WTC11 (cell line): Measurements from ENCODE around the gene MEF2D. TPM values are rescaled to one million over a fixed set of nuclear protein-coding genes. Genes with fewer than 3 reads are reported as not detected.

Source experiments
- ATAC-seq: fragments of 200-7000 bp; cut with Tn5 transposase; 2 replicates; pipeline ENCODE4 v1.10.0; 2021; ENCODE audit warnings: mild to moderate bottlenecking, moderate library complexity
- CTCF ChIA-PET: fragments of 300-600 bp; sonication (Branson Sonifier 250); formaldehyde crosslinking; loops from one replicate; lab custom pipeline; 2021; ENCODE audit warnings: antibody characterized with exemption; lab: Charles Lee
- POLR2A ChIA-PET: fragments of 350-600 bp; sonication (Branson Sonifier 250); formaldehyde crosslinking; loops from one replicate; lab custom pipeline; 2021; ENCODE audit warnings: antibody characterized with exemption; lab: Charles Lee
- DNase-seq: peaks from one replicate; pipeline ENCODE4 v3.0.0; 2021; ENCODE audit warnings: low spot score
- H3K27ac Mint-ChIP-seq: 2 replicates; pipeline ENCODE4 v1.8.0; 2021; ENCODE audit warnings: mixed read lengths
- H3K27me3 Mint-ChIP-seq: 2 replicates; pipeline ENCODE4 v1.8.0; 2021; ENCODE audit warnings: low read depth, mild to moderate bottlenecking, moderate library complexity, mixed read lengths
- H3K36me3 Mint-ChIP-seq: 2 replicates; pipeline ENCODE4 v1.8.0; 2021; ENCODE audit warnings: mixed read lengths
- H3K4me1 Mint-ChIP-seq: 2 replicates; pipeline ENCODE4 v1.8.0; 2022; ENCODE audit warnings: mixed read lengths
- H3K4me3 Mint-ChIP-seq: 2 replicates; pipeline ENCODE4 v1.8.0; 2021; ENCODE audit warnings: mild to moderate bottlenecking, moderate library complexity, mixed read lengths
- H3K9me3 Mint-ChIP-seq: 2 replicates; pipeline ENCODE4 v1.8.0; 2021; ENCODE audit warnings: mixed read lengths
- CREM ChIP-seq: sonication (generic); formaldehyde crosslinking; IDR thresholded peaks from 2 replicates; pipeline ENCODE4 v1.8.1; 2022; ENCODE audit warnings: mild to moderate bottlenecking, missing genetic modification reagents, moderate library complexity
- EMX1 ChIP-seq: fragments of 250-450 bp; sonication (Bioruptor Pico); IDR thresholded peaks from 2 replicates; pipeline ENCODE4 v1.8.0; 2021; ENCODE audit warnings: mild to moderate bottlenecking
- FOXJ3 ChIP-seq: sonication (generic); formaldehyde crosslinking; IDR thresholded peaks from 2 replicates; pipeline ENCODE4 v1.9.0; 2021; ENCODE audit warnings: missing genetic modification reagents, mild to moderate bottlenecking, borderline replicate concordance
- GTF2I ChIP-seq: fragments of 250-450 bp; sonication (Bioruptor Pico); conservative IDR thresholded peaks from 2 replicates; pipeline ENCODE4 v1.4.0; 2021; ENCODE audit warnings: mild to moderate bottlenecking
- JAZF1 ChIP-seq: fragments of 250-450 bp; sonication (Bioruptor Pico); IDR thresholded peaks from 2 replicates; pipeline ENCODE4 v1.9.0; 2021; ENCODE audit warnings: moderate library complexity, mild to moderate bottlenecking, inconsistent platforms
- OVOL2 ChIP-seq: fragments of 250-450 bp; sonication (Bioruptor Pico); IDR thresholded peaks from 2 replicates; pipeline ENCODE4 v1.9.0; 2021; ENCODE audit warnings: mild to moderate bottlenecking, borderline replicate concordance
- ZNF138 ChIP-seq: sonication (generic); formaldehyde crosslinking; conservative IDR thresholded peaks from 2 replicates; pipeline ENCODE4 v1.8.1; 2022; ENCODE audit warnings: mild to moderate bottlenecking, moderate library complexity, missing genetic modification reagents
- ZNF671 ChIP-seq: fragments of 250-450 bp; sonication (Bioruptor Pico); IDR thresholded peaks from 2 replicates; pipeline ENCODE4 v1.8.0; 2021; ENCODE audit warnings: mild to moderate bottlenecking
- total RNA-seq: library from RNA; stranded (reverse); gene quantifications from 3 replicates; pipeline ENCODE4 v1.2.3, GENCODE V29; 2021
- TF ChIP-seq, protein P1 (sequence below): sonication (generic); formaldehyde crosslinking; IDR thresholded peaks from 2 replicates; pipeline ENCODE4 v1.8.1; 2023; ENCODE audit warnings: mild to moderate bottlenecking, missing genetic modification reagents
- TF ChIP-seq, protein P2 (sequence below): fragments of 250-450 bp; sonication (Bioruptor Pico); IDR thresholded peaks from 2 replicates; pipeline ENCODE4 v1.9.0; 2021; ENCODE audit warnings: mild to moderate bottlenecking, borderline replicate concordance
- TF ChIP-seq, protein P3 (sequence below): sonication (generic); formaldehyde crosslinking; IDR thresholded peaks from 2 replicates; pipeline ENCODE4 v1.8.0; 2022; ENCODE audit warnings: mild to moderate bottlenecking, missing genetic modification reagents
- TF ChIP-seq, protein P4 (sequence below): sonication (generic); formaldehyde crosslinking; IDR thresholded peaks from 2 replicates; pipeline ENCODE4 v1.8.0; 2023; ENCODE audit warnings: mild to moderate bottlenecking, missing genetic modification reagents

The MEF2D gene
- total RNA-seq, 1 experiment from 2014 or later = 24.1 TPM

DNA sequence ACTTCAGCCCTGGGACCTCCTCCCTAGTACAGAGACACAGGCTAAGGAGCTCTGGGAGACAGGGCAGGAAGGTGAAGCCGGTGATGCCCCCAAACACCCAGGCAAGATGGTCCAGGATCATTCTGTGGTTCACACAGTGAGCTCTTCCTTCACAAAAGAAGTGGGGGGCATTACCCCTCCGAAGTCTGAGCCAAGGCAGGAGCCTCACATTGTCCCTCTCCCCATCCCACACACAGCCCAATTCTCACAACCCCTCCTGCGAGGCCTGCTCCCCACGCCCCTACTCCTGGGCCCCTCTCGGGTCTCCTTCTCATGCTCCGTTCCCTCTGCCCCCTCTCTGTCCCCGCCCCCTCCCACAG is 10.7 kb downstream of the MEF2D start (continued):
- TF ChIP-seq, protein P1, sequence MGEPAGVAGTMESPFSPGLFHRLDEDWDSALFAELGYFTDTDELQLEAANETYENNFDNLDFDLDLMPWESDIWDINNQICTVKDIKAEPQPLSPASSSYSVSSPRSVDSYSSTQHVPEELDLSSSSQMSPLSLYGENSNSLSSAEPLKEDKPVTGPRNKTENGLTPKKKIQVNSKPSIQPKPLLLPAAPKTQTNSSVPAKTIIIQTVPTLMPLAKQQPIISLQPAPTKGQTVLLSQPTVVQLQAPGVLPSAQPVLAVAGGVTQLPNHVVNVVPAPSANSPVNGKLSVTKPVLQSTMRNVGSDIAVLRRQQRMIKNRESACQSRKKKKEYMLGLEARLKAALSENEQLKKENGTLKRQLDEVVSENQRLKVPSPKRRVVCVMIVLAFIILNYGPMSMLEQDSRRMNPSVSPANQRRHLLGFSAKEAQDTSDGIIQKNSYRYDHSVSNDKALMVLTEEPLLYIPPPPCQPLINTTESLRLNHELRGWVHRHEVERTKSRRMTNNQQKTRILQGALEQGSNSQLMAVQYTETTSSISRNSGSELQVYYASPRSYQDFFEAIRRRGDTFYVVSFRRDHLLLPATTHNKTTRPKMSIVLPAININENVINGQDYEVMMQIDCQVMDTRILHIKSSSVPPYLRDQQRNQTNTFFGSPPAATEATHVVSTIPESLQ (CRISPR knock-in tag) = no peak
- TF ChIP-seq ZNF138 (no peak), EMX1 (CRISPR knock-in tag) (no peak), GTF2I (CRISPR knock-in tag) (no peak), FOXJ3 (CRISPR knock-in tag) (no peak), CREM (CRISPR knock-in tag) (no peak), OVOL2 (no peak), ZNF671 (CRISPR knock-in tag) (no peak), JAZF1 (CRISPR knock-in tag) (no peak)
- TF ChIP-seq, protein P2, sequence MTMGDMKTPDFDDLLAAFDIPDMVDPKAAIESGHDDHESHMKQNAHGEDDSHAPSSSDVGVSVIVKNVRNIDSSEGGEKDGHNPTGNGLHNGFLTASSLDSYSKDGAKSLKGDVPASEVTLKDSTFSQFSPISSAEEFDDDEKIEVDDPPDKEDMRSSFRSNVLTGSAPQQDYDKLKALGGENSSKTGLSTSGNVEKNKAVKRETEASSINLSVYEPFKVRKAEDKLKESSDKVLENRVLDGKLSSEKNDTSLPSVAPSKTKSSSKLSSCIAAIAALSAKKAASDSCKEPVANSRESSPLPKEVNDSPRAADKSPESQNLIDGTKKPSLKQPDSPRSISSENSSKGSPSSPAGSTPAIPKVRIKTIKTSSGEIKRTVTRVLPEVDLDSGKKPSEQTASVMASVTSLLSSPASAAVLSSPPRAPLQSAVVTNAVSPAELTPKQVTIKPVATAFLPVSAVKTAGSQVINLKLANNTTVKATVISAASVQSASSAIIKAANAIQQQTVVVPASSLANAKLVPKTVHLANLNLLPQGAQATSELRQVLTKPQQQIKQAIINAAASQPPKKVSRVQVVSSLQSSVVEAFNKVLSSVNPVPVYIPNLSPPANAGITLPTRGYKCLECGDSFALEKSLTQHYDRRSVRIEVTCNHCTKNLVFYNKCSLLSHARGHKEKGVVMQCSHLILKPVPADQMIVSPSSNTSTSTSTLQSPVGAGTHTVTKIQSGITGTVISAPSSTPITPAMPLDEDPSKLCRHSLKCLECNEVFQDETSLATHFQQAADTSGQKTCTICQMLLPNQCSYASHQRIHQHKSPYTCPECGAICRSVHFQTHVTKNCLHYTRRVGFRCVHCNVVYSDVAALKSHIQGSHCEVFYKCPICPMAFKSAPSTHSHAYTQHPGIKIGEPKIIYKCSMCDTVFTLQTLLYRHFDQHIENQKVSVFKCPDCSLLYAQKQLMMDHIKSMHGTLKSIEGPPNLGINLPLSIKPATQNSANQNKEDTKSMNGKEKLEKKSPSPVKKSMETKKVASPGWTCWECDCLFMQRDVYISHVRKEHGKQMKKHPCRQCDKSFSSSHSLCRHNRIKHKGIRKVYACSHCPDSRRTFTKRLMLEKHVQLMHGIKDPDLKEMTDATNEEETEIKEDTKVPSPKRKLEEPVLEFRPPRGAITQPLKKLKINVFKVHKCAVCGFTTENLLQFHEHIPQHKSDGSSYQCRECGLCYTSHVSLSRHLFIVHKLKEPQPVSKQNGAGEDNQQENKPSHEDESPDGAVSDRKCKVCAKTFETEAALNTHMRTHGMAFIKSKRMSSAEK (CRISPR knock-in tag) = no peak
- TF ChIP-seq, protein P3, sequence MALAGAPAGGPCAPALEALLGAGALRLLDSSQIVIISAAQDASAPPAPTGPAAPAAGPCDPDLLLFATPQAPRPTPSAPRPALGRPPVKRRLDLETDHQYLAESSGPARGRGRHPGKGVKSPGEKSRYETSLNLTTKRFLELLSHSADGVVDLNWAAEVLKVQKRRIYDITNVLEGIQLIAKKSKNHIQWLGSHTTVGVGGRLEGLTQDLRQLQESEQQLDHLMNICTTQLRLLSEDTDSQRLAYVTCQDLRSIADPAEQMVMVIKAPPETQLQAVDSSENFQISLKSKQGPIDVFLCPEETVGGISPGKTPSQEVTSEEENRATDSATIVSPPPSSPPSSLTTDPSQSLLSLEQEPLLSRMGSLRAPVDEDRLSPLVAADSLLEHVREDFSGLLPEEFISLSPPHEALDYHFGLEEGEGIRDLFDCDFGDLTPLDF (CRISPR knock-in tag) = no peak

DNA sequence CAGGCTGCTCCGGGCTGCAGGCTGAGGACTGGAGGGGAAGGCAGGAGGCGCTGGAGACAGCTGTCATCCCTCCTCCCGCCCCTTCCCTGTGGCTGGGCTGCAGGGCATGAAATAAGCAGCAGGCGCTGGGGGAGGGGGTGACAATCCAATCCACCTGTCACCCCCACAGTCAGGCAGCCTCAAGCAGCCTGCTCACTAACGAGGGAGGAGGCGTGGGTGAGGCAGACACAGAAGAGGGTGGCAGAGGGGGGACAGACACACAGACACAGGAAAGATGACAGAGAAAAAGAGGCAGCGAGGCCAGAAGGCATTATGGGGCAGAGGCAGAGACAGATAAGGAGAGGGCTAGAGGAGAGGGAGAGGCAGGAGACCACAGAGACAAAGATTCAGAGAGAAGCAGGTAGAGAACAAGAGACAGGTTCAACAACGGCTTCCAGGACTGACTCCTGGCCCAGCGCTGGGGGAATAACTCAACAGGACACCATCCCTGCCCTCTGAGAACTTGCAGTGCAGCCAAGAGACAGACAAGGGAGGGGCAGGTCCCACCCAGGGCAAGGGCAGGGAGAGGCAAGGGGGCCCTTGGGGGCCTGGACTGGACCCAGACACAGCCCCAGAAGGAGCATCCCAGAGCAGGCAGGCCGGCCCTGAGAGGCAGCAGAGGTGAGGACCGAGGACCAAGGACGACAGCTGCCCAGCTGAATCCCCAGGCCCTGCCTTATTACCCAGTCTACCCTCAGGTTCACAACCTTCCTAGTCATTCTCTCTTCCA is 11.2 kb downstream of the MEF2D start:
- ChIA-PET POLR2A (interaction anchor here (0.9 to 3.2 kb wide), 5 partner anchors 9 to 24 kb away, joined by 3 to 29 read pairs (median 11); partner anchors contain the start of gene MEF2D), CTCF (interaction anchor here (0.7 to 6.0 kb wide), 22 partner anchors 9 to 1211 kb away, joined by 3 to 145 read pairs (median 4); partner anchors contain the start of gene MEF2D)
- Mint-ChIP-seq H3K4me3 (peak overlapping the region; percentile 54), H3K4me1 (peaks cover 60% of the 10 kb centered on the region), H3K36me3 (no peaks in the 10 kb centered on the region), H3K9me3 (no peaks in the 10 kb centered on the region), H3K27me3 (no peaks in the 10 kb centered on the region), H3K27ac (peak overlapping the region; percentile 70)
- DNase-seq (peak; percentile 60), ATAC-seq (peak; percentile 50)
- no peak for TF ChIP-seq EMX1 (CRISPR knock-in tag)
- TF ChIP-seq, protein P4, sequence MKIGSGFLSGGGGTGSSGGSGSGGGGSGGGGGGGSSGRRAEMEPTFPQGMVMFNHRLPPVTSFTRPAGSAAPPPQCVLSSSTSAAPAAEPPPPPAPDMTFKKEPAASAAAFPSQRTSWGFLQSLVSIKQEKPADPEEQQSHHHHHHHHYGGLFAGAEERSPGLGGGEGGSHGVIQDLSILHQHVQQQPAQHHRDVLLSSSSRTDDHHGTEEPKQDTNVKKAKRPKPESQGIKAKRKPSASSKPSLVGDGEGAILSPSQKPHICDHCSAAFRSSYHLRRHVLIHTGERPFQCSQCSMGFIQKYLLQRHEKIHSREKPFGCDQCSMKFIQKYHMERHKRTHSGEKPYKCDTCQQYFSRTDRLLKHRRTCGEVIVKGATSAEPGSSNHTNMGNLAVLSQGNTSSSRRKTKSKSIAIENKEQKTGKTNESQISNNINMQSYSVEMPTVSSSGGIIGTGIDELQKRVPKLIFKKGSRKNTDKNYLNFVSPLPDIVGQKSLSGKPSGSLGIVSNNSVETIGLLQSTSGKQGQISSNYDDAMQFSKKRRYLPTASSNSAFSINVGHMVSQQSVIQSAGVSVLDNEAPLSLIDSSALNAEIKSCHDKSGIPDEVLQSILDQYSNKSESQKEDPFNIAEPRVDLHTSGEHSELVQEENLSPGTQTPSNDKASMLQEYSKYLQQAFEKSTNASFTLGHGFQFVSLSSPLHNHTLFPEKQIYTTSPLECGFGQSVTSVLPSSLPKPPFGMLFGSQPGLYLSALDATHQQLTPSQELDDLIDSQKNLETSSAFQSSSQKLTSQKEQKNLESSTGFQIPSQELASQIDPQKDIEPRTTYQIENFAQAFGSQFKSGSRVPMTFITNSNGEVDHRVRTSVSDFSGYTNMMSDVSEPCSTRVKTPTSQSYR = peak; percentile 61; the same call in 1 of the 2 replicates
